Measurements from ENCODE around the gene TMEM184A. TPM values are rescaled to one million over a fixed set of nuclear protein-coding genes. Genes with fewer than 3 reads are reported as not detected.

TMEM184A gene
- total RNA-seq, 4 donors from 2014 or later: 0.66 to 2.5 TPM; not detected in 2

DNA sequence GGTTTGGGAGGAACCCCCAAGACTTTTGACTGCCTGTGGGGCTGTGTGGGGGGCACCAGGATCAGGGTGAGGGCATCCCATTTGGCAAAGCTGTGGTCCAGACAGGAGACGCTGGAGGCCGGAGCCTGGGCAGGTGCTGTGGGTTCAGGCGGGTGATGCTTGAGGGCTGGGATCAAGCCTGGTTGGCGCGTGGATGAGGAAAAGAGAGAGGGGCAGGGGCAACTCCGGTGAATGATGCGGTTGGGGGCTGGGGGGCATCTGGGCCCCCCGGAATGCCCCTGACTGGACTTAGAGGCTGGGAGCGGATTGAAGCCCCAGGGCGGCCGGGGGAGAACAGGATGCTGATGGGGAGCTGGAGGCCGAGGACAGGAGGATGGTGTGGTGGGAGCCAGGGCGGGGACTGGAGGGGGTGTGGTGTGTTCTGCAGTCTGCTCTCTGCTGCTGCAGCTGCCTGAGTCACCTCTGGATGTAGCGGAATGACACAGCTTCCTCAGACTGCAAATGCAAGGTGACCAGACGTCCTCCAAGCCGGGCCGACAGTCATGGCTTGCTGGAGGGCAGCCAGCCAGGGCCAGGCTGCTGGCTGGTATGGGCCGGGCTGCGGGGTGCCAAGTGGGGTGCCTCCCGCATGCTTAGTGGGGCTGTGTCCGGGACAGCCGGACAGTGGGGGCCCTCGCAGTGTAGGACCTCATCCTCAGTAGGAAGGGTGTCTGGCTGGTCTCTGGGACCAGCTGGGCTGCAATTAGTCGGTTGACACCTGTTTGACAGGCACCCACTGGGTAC, 22.3 kb downstream of the TMEM184A start:
- Histone ChIP-seq H3K27ac (peak overlapping the region; percentile 88 to 100 (median 98)), H3K9me3 (no peaks in the 10 kb centered on the region), H3K4me1 (peaks cover 0 to 72% (median 51%) of the 10 kb centered on the region in 4 donors), H3K27me3 (no peaks in the 10 kb centered on the region), H3K36me3 (peaks cover 0 to 3% (median 0%) of the 10 kb centered on the region in 3 donors), H3K4me3 (peak overlapping the region in 3 of 4 donors; percentile 3 to 86 (median 58))
- no peak for TF ChIP-seq EP300 (IDR thresholded peaks at IDR 0.05)
- TF ChIP-seq POLR2A (IDR thresholded peaks at IDR 0.05): no peak
- TF ChIP-seq, protein P1, sequence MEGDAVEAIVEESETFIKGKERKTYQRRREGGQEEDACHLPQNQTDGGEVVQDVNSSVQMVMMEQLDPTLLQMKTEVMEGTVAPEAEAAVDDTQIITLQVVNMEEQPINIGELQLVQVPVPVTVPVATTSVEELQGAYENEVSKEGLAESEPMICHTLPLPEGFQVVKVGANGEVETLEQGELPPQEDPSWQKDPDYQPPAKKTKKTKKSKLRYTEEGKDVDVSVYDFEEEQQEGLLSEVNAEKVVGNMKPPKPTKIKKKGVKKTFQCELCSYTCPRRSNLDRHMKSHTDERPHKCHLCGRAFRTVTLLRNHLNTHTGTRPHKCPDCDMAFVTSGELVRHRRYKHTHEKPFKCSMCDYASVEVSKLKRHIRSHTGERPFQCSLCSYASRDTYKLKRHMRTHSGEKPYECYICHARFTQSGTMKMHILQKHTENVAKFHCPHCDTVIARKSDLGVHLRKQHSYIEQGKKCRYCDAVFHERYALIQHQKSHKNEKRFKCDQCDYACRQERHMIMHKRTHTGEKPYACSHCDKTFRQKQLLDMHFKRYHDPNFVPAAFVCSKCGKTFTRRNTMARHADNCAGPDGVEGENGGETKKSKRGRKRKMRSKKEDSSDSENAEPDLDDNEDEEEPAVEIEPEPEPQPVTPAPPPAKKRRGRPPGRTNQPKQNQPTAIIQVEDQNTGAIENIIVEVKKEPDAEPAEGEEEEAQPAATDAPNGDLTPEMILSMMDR (IDR thresholded peaks at IDR 0.05): no peak
- 71 to 80% methylated on average over 17 to 24 of the region's 24 CpGs for WGBS, 2 donors
- DNase-seq (ENCODE audit: low spot score in 2 of 2): no peak

DNA sequence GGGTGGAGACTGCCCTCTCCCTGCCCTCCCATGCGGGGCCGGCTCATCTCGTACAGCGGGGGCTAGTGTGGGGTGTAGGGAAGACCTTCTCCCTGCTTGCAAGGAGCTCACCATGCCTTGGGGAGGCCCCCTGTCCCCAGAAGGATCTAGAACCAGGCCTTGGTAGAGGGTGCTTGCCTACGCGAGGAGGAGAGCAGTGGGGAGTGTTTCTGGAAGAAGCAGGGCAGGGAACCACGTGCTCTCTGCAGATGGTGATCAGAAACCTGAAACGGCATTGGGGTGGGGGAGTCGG, 22.8 kb downstream of the TMEM184A start:
- TF ChIP-seq EP300 (IDR thresholded peaks at IDR 0.05) (no peak), POLR2A (IDR thresholded peaks at IDR 0.05) (no peak)
- TF ChIP-seq, protein P1 (IDR thresholded peaks at IDR 0.05): no peak
- Histone ChIP-seq H3K36me3 (no peaks in the 10 kb centered on the region), H3K27ac (peak overlapping the region; percentile 88 to 100 (median 98)), H3K9me3 (no peaks in the 10 kb centered on the region), H3K4me3 (peak overlapping the region; percentile 3 to 86 (median 62)), H3K4me1 (peaks cover 0 to 66% (median 45%) of the 10 kb centered on the region in 4 donors), H3K27me3 (no peaks in the 10 kb centered on the region)
- 56 to 58% methylated on average over 6 to 9 of the region's 9 CpGs for WGBS, 2 donors
- DNase-seq (ENCODE audit: low spot score in 2 of 2): no peak

DNA sequence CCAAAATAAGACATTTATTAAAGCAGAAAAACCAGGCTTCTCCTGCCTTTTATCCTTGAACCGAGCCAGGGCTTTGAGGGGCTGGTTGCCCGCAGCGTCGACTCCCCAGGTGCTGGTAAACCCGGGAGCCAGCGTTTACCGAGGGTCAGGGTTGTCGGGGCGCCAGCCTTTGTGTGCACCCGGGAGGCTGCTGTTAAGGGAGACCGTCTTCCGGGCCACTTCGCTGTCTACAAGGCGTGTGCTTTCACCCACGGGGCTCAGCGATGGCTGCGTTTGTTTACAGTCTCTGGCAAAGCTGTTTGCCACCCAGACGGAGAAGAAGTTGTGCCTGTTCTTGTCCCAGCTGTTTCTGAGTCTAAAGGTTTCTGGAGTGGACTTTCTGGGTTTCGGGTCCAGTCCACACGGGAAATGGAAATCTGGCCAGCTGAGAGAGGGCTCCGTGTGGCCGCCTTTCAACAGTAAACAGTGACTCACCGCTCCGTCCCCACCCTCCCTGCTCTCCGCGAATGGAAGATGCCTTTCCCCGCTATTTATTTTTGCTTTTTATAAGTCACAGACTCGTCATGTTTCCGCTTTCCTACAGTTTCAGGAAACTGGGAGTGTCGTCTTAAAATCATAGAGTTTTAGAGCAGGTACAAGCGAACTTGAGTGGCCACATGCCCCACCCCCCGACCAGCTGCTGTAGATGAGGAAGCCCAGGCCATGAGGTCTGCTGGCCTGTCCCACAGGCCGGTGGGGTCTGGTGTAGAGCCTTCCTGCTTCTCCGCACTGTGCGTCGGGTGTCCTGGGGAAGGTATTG, 23.4 kb downstream of the TMEM184A start:
- H3K27ac ChIP-seq: peak overlapping the region; percentile 88 to 100 (median 98)
- H3K27me3 ChIP-seq: no peaks in the 10 kb centered on the region
- DNase-seq (ENCODE audit: low spot score in 2 of 2): peak; percentile 66 to 84
- 6 to 9% methylated on average over 17 to 34 of the region's 36 CpGs for WGBS, 2 donors
- TF ChIP-seq POLR2A (IDR thresholded peaks at IDR 0.05) (peak; percentile 49 to 67), EP300 (IDR thresholded peaks at IDR 0.05) (peak in 1 of 2 donors; percentile 95)
- TF ChIP-seq, protein P1 (IDR thresholded peaks at IDR 0.05): no peak
- H3K36me3 ChIP-seq: no peaks in the 10 kb centered on the region
- peaks cover 0 to 61% (median 42%) of the 10 kb centered on the region in 4 donors for H3K4me1 ChIP-seq
- H3K4me3 ChIP-seq: peak overlapping the region; percentile 56 to 86 (median 62)
- no peaks in the 10 kb centered on the region for H3K9me3 ChIP-seq

DNA sequence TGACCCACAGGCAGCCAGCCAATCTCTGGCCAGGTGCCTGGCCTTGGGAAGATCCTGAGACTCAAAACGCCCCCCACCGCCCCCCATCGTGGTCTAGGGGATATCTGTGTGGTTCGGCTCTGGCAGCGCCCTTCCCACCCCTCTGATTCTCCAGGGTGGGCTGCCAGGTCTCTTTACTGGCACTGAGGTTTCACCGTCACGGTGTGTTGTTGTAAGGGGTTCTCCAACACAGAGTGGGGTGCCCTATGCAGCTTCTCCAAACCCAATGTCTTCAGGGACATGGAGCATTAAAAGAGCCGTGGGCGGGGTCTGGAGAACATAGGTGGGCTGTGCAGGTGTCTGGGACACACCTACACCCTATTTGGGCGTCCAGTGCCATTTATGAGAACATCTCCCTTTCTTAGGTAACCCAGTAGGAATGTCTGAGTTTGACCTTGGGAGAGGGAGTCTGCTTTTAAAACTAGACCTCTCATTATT, 24.0 kb downstream of the TMEM184A start:
- H3K36me3 ChIP-seq: no peaks in the 10 kb centered on the region
- DNase-seq (ENCODE audit: low spot score in 2 of 2): peak in 1 of 2 donors; percentile 23
- peaks cover 0 to 56% (median 40%) of the 10 kb centered on the region in 4 donors for H3K4me1 ChIP-seq
- peak overlapping the region; percentile 56 to 86 (median 62) for H3K4me3 ChIP-seq
- H3K27me3 ChIP-seq: no peaks in the 10 kb centered on the region
- WGBS, 2 donors: 47 to 51% methylated on average over 10 of the region's 10 CpGs
- H3K27ac ChIP-seq: peak overlapping the region; percentile 88 to 100 (median 98)
- H3K9me3 ChIP-seq: no peaks in the 10 kb centered on the region
- TF ChIP-seq EP300 (IDR thresholded peaks at IDR 0.05) (no peak), POLR2A (IDR thresholded peaks at IDR 0.05) (no peak)

DNA sequence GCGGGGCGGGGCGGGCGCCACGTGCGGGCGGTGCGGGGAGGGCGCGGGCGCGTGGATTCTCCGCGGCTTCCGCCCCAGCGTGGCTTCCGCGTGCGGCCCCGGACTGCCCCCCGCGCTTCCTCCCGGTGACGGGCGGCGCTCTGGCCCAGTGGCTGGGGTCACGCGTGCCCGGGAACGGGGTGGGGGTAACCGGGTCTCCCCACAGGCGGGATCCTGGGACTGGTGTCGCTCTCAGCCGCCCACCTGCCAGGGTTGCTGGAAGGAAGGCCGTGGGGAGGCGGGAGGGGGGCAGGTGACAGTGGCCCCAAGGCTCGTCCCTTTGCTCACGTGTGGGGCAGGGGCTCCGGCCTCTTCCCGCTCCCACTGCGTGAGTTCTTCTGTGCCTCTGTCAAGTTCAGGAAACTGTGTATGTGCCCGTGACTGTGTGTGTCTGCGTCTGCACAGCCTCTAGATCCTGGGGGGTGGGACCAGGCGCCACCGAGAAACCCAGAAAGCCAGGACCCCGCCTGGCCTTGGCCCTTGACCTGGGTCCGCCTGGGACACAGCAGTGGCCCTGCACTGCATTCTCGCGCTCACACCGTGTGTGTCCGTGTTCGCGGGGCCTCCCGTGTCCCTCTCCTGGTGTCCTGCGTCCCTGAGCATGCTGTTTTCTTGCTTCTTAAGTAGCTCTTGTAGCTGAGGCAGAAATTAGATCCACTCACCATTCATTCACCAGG, 24.6 kb downstream of the TMEM184A start:
- WGBS, 2 donors: 8 to 10% methylated on average over 13 to 17 of the region's 55 CpGs
- Histone ChIP-seq H3K27me3 (no peaks in the 10 kb centered on the region), H3K36me3 (no peaks in the 10 kb centered on the region), H3K27ac (peak overlapping the region; percentile 88 to 100 (median 98)), H3K4me1 (peaks cover 0 to 50% (median 34%) of the 10 kb centered on the region in 4 donors), H3K9me3 (no peaks in the 10 kb centered on the region), H3K4me3 (peak overlapping the region; percentile 56 to 86 (median 62))
- TF ChIP-seq EP300 (IDR thresholded peaks at IDR 0.05) (peak in 1 of 2 donors; percentile 59), POLR2A (IDR thresholded peaks at IDR 0.05) (peak in 1 of 2 donors; percentile 27)
- TF ChIP-seq, protein P1 (IDR thresholded peaks at IDR 0.05): no peak
- peak in 1 of 2 donors; percentile 41 for DNase-seq (ENCODE audit: low spot score in 2 of 2)
